Amniotic stem cell (primary cell): ENCODE data around the gene KDM5B.
A peak's percentile ranks its signal among the peaks of the same experiment; 100 is the strongest.
"Not testable (repeated sequence)": the region's sequence is repeated elsewhere in the genome, so short reads cannot be mapped to it uniquely, and the experiment has no call there.

Experiments
- DNase-seq: peaks from one replicate; lab custom pipeline; 2025; lab: John Stamatoyannopoulos, UW

The KDM5B gene

DNA sequence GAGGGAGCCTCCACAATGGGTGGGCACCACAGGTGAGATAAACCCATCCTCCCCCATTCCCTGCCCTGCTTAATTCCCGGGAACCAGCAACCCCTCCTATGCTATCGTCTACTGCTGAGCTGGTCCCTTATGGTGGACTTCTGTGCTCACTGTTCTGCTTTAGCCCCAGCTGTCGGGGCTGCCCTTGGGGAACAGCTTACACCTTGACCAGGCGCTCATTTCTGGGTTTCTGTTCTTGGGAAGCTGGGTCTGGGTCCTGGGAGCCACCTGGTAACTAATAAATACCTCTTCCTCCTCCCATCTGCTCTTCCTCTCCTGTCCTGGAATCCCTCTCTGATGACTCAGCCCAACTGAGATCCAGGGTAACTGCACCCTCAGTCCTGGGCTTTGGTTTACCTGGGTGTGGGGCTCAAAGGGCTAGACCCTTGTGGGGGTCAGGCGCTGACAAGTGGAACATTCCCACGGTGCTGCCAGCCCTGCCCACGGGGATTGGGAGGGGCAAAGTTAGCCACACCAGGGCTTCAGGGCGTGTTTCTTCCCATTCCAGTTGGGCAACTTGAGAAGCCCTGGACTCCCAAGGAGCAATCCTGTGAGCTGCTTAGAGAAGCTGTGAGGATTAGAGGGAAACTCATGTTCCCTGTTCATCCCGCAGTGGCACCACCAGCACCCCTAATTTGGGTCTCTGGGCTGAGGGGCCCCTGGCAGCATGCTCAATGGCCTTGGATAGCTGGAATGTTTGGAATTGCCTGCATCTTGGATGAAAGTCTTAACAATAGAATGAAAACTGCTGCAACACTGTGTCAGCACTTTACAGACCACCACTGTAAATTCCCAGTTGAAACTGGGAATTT is 4.2 kb upstream of the KDM5B start:
- no peak for DNase-seq

DNA sequence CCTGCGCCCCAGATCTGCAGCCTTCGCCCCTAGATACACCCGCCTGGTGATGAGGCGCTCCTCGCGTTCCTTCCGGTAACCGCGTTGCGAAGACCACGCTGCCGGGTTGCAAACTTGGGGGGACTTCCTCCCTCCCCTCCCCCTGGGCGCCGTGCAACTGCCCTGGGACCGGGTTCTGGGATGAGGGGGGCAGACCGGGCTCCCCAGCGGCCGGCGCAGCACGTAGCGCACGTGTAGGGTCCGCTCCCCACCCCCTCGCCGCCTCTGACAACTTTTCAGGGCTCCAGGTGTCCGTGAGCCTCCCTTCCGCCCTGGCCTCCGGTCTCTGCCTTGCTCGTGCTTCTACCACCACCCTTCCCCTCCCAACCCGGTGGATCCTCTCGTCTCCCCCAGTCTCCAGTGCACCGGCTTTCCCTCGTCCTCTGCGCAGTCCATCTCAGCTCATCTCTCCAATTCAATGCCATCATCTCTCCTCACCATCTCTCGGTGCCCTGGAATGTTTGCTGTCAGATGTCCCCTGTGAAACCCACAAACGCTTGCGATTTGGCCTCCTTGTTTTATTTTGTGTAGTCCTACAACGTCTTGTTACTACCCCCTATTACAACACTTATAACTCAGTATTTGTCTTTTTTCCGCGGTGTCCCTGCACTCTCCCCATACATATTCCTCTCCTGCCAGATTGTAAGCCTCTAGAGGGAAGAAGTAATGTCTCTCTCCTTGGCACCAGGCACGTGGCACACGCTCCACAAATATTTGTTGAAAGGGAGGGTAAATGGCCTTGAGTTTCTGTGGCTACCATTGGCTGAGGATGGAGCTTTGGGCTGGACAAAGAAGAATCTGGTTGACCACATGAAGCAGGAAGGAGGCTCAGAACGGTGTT is 3.3 kb upstream of the KDM5B start:
- DNase-seq, result no peak

DNA sequence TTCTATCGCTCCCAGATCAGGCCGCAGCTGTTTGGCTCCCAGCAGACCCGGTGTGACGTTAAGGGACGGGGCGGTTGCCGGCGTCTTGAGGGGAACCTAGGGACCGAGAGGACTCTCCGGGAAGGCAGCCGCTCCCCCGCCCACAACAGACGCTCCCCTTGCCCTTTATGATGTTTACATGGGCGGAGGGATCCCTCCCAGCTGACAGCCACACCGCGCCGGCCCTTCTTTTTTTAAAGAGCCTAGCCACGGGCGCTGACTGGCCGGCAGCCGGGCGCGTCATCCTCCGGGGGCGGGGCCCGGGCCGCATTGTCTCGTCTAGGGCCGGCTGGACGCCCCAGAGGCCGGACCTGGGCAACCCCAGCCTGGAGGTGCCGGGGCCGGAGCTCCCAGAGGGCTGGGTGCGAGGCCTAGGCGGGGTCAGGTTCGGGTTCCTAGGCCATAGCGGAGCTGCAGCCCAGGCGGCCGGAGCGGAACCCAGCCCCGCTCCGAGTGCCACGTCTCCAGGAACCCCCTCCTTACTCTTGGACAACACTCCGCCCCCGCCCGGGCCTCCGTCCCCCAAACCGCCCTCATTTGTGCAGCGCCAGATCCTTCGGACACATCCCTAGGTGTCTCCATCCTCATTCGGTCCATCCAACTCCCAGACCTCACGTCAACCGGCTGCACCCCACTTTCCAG is 2.5 kb upstream of the KDM5B start, which contains the start of gene PCAT6:
TSS of gene PCAT6 (plus strand) at position 340 of the 681 bp plus-strand sequence.
- peak; percentile 94 for DNase-seq

DNA sequence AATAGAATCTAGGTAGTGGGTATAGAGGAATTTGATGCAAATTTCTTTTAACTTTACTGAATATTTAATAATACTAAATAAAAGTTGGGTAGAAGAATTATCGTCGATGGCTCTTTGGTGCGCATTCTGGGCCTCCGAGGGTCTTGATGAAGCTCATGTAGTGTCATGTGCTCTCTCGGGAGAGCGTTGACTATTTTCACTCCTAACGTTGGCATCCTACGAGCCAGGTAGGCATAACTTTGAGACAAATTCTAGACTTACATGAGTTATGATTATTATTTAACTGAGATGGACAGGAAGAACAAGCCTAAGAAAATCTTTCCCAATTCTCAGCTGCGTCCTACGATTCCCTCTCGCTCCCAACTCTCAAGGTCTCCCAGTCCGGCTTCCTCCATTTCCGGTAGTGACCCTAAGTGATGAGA is 2.0 kb upstream of the KDM5B start:
- DNase-seq, result no peak

DNA sequence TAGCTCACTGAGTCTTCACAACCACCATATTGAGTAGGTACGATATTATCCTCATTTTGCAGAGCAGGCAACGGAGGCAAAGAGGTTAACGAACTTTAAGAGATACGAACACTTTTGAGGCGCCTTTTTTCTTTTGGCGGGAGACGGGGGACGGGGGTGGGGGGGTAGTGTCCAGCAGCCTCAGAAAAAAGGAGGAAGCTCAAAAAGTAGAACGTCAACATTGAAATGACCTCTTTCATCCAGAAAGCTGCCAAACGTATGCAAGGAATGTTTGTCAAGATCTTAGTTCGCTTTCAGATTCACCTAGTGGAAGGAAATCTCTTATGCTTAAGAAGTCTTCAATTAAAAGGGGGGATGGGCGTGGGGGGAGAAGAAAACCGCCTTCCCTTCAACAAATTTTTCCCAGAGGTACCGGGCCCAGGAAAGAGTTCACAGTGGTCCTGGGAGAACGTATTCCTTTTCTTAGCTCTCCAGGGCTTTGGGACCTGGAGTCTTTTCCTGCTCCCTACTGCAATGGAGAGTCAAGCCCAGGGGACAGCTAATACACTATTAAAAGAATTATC is 1.5 kb upstream of the KDM5B start:
- no peak for DNase-seq

DNA sequence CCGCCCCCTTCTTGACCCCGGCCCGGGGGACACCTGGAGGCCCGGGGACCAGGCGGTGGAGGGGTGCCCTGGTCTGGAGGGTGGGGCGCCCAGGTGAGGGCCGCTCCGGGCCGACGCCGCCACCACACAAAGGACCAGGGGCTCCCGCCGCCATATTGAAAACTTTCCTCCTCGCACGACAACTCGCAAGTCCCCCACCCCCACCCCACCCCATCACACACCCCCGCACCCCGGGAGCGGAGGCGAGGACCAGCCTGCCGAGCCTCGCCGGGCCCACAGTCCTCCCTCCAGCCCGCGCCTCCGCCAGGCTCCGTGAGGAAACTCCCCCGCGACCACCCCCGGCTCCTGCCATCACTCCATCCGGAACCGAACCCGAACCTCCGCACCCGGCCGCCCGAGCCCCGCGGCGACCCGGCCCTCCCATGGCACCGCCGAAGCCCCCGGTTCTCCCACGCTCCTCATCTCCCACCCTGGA is 733 bp downstream of the KDM5B start:
- DNase-seq, result no peak

DNA sequence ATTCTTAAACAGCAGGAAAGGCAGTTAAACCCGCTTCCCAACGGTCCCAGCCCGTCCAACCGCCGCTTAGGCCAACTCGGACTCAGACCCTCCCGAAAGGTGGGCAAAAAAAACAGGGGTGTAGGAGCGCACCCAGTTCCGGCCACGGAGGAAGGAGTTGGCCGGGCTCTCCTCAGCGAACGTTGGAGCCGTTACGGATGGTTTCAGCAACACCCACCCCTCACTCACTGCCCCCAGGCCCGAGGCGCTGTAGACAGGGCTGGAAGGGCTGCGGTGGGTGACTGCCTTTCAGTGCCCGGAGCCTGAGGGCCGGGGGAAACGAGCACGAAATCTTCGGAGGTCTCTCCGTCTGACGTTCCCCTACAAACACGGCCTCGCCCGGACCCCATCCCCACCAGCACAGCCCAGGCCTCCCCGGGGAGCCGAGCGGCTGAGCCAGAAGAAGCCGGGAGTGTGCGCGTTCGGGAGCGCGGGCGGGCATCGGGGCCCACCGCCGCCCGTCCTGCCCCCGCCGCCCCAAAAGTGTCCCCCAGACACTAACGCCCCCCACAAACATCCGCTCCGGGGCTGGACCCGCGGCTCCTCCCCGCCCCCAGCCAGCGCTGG is 1.3 kb downstream of the KDM5B start:
- DNase-seq, result no peak

DNA sequence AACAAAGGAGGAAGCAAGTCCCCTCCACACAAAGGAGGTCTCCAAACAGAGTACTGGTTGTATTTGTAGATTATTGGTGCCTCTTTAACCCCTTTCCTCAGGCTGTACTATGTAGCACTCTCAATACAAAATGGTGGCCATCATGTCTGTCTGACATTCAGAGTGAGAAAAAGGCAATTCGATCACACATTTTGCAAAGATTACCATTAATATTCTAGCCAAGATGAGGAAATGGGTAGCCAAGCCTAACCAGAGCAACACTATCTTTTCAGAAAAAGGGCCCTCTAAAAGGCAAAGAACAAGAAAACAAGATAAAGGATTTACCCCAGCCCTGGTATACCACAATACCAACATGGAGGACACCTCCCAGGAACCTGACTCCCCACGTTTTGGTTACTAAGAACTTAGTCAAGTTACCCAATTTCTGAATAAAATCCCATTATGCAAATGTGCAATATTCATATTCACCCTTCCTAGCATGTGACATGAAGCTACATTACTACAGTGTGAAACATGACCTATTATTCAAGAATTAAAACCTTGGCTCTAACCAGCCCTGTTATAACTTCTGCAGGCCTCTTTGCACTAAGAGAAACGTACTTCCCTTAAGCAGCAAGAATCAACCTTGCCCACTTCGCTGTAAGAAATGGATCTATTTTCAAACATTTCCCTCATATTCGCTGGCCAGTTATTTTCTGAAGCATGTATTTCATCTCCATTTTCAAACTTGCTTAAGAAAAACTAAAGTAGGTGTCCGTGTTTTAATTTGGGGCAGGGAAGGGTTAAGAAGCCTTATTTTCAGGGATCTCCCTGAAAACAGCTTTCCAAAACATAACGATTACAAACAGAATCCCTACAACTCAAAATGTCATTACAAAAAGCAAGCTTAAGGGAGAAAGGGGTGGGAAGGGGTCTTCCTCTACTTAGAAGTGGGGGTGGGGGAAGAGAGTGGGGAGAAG is 2.1 kb downstream of the KDM5B start:
- DNase-seq, result no peak

DNA sequence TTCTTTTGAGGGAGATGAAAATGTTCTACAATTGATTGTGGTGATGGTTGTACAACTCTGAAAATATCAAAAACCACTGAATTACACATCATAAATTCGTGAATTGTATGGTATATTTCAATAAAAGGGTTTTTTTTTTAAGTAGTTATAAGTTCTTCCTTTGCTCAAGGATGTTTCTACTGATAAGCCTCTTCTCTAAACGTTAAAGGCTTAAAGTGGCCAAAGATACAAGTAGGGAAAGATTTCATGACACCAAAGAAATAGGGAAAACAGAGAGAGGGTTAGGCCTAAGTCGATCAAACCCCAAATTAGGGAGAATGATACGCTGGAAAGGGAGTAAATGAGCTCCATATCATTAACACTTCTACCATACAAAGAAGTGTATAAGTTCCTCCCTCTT is 4.1 kb downstream of the KDM5B start:
- no peak for DNase-seq

DNA sequence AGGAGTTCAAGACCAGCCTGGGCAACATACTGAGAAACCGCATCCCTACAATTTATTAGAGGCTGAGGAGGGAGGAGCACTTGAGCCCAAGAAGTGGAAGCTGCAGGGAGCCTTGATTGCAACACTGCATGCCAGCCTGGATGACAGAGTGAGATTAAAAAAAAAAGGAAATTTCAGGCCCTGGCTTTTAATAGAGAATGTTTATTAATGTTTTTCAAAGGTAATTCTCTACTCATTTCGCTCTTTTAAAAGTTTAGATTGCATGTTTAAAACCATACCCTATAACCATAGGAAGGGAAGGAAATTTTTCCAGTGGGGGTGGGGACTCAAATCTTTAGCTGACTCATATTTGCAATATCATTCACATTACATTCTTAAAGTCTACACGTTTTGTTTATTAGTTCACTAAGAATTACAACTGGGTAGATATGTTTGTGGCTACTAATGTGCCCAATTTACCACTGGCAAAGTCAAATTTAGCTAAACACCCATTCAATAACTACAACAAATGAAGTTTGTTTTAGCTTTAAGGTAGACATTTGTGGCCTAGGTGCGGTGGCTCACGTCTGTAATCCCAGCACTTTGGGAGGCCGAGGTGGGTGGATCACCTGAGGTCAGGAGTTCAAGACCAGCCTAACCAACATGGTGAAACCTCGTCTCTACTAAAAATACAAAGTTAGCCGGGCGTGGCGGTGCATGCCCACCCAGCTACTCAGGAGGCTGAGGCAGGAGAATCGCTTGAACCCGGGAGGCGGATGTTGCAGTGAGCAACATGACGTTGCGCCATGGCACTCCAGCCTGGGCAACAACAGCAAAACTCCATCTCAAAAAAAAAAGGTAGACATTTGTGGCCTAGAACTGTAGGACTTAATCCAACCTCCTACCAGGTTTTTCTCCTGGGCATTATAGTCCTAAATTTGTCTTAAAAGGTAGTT is 5.0 kb downstream of the KDM5B start:
- DNase-seq, result no peak

DNA sequence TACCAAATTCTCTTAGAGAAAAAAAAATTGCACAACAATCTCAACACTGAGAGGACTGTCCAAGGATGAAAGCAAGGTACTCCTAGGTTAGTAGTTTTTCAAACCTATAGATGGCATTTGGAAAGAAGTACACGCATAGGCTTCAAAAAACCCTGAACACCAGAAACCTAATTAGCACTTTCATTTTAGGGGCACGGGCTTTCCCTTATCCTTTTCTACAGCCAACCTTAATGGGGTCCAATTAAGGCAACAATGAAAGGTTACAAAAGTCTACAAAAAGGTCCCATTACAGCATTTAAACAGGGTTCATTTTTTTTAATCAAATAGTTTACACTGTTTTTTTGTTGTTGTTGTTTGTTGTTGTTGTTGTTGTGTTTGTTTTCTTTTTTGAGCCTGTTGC is 6.2 kb downstream of the KDM5B start:
- DNase-seq, result no peak

DNA sequence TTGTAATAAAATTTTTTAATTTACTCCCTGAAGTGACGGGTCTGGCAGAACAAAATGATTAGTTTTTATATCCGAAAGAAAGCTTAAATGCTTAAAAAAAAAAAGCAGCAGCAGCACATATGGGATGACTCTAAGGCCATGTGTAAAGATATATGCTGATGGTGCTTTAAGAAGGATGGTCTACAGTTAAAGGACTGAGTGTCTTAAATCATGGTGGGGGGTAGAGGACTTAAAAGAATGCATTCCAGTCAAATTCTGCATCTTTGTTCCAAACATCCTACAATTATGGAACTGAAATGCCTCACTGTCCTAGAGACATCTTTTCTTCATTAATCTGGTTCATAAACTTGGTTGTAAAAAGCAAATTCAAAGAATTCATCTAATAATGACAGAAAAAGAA is 7.0 kb downstream of the KDM5B start:
- DNase-seq, result no peak

DNA sequence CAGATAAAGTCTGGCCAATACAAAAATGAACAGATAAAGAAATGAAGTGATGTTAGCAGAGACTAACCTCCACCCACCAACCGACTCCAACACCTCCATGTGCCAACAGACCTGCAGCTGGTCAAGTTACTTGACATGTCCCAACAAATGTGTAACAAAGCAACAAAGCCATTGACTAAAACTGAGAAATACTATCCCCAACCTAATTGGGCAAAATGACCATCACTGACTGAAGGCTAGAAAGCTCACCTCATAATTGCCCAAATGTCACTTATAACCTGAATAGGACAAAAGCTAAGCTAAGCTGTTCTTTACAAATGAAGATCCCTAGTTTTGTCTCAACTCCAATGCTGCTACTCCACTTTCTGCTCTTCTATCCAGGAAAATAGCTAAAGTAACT is 7.5 kb downstream of the KDM5B start:
- DNase-seq, result no peak

DNA sequence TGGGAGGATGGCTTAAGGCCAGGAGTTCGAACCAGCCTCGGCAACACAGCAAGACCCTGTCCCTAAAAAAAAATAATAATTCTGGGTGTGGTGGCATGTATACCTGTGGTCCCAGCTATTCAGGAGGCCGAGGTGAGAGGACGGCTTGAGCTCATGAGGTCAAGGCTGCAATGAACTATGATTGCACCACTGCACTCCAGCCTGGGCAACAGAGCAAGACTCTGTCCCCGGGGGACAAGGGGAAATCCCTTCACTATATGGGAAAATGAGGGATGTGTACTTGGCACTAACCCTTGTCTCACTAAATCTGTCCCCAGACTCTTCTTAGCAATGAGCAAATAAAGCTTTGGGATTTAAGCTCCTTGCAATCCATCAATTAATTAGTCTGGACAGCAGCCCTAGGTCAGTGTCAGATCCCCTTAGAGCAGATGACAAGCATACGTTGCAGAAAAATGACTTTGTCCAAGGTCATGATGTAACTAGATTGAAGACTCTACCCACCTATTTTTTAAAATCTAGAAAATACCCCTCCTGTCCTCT is 9.4 kb downstream of the KDM5B start:
- no peak for DNase-seq

DNA sequence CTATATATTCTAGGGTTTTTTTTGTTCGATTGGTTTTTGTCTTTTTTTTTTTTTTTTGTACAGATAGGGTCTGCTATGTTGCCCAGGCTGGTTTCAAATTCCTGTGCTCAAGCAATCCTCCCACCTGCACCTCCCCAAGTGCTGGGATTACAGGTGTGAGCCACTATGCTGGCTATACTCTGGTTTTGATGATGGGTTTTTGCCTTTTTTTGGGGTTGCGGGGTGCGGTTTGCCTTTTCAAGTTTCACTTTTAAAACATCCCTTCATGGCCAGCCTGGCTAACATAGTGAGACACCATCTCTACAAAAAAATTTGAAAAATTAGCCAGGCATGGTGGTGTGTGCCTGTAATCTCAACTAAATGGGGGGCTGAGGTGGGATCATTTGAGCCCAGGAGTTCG is 10.0 kb downstream of the KDM5B start:
- DNase-seq, result no peak

DNA sequence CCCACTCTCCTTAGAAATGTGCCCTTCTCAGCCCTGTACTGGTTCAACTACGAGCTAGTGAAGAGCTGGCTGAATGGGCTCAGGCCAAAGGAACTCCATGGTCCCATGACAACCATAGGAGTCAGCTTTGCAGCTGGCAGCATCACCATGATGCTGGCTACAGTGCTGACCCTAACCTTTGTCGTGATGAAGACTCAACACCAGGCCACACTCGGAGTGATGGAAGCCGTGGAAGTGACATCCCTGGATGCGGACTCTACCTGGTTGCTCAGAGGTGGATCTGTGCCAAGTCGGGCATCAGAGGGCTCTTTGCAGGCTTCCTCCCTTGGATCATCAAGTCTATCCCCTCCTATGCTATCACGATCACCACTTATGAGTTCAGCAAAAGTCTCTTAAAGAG is 11.6 kb downstream of the KDM5B start:
- no peak for DNase-seq

DNA sequence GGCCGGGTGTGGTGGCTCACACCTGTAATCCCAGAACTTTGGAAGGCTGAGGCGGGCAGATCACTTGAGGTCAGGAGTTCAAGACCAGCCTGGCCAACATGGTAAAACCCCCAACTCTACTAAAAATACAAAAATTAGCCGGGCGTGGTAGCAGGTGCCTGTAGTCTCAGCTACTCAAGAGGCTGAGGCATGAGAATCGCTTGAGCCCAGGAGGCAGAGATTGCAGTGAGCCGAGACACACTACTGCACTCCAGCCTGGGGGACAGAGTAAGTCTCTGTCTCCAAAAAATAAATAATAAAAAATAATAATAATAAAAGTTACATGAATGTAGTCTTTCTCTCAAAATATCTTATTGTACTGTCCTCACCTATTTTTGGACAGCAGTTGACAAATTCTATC is 13.3 kb downstream of the KDM5B start:
- DNase-seq, result not testable (repeated sequence)

DNA sequence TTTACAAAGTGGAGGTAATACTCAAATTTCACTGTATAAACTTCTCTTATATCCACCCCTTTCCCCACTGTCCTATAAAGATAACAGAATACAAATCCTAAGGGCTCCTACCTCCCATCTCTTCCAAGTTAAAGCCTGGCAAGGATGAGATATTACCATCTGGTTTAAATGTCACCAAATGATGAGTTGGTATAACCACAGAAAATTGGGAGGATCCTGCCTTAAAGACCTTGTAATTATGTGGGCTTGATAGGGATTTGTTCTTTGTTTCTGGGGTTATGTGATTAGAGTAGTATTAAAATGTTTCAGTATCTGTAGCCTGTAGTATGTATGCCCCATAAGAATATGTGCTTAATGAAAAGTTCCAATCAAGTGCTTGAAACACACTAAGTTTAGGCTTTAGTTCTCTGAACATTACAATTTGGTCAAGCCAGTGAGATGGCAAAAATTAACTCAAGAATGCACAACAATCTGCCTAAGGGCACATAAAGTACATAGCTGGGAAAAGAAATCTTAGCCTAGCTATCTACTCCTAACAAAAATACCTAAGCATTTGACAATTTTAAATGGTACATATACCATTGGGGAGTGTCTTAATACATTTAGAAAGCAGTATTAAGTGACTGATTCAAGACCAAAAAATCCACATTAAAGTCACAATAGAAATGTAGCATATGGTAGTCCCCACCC is 14.0 kb downstream of the KDM5B start:
- DNase-seq, result no peak
